SK-N-SH treated with all-trans-retinoic acid at 6 μM for 48 hours (cell line): ENCODE data around the gene C12orf75.
"Not testable (repeated sequence)": the region's sequence is repeated elsewhere in the genome, so short reads cannot be mapped to it uniquely, and the experiment has no call there.

ENCODE experiments used
- ATAC-seq: fragments of 200-7000 bp; cut with Tn5 transposase; 3 replicates; pipeline ENCODE4 v1.9.1; 2020; ENCODE audit warnings: mild to moderate bottlenecking, moderate library complexity
- ARNTL ChIP-seq: fragments of 450-650 bp; formaldehyde crosslinking; IDR thresholded peaks from 2 replicates; pipeline ENCODE4 v1.5.0; 2020; ENCODE audit warnings: low read depth, mild to moderate bottlenecking, moderate library complexity, borderline replicate concordance
- BACH2 ChIP-seq: fragments of 250-450 bp; sonication (Bioruptor Pico); IDR thresholded peaks from 2 replicates; pipeline ENCODE4 v1.9.0; 2021; ENCODE audit warnings: mild to moderate bottlenecking, borderline replicate concordance
- ESRRG ChIP-seq: fragments of 250-450 bp; sonication (Bioruptor Pico); IDR thresholded peaks from 2 replicates; pipeline ENCODE4 v1.6.1; 2021; ENCODE audit warnings: mild to moderate bottlenecking
- GLIS3 ChIP-seq: fragments of 250-450 bp; sonication (Bioruptor Pico); IDR thresholded peaks from 2 replicates; pipeline ENCODE4 v1.5.0; 2020; ENCODE audit warnings: mild to moderate bottlenecking, moderate library complexity
- ISL1 ChIP-seq: fragments of 250-450 bp; sonication (Bioruptor Pico); IDR thresholded peaks from 2 replicates; pipeline ENCODE4 v2.1.2; 2022; ENCODE audit warnings: mild to moderate bottlenecking, moderate library complexity
- OSR1 ChIP-seq: fragments of 250-450 bp; sonication (Bioruptor Pico); IDR thresholded peaks from 2 replicates; pipeline ENCODE4 v1.8.0; 2022; ENCODE audit warnings: moderate library complexity, mild to moderate bottlenecking, inconsistent platforms
- PPARA ChIP-seq: fragments of 250-450 bp; sonication (Bioruptor Pico); IDR thresholded peaks from 2 replicates; pipeline ENCODE4 v1.5.0; 2020; ENCODE audit warnings: mild to moderate bottlenecking, borderline replicate concordance
- RARB ChIP-seq: fragments of 250-450 bp; sonication (Bioruptor Pico); IDR thresholded peaks from 2 replicates; pipeline ENCODE4 v1.8.0; 2021; ENCODE audit warnings: mild to moderate bottlenecking, moderate library complexity
- TCF4 ChIP-seq: fragments of 250-450 bp; sonication (Bioruptor Pico); IDR thresholded peaks from 2 replicates; pipeline ENCODE4 v1.8.0; 2021; ENCODE audit warnings: mild to moderate bottlenecking, moderate library complexity, borderline replicate concordance
- ZC3H10 ChIP-seq: fragments of 250-450 bp; sonication (Bioruptor Pico); IDR thresholded peaks from 2 replicates; pipeline ENCODE4 v1.5.1; 2021; ENCODE audit warnings: mild to moderate bottlenecking, moderate library complexity
- ZNF565 ChIP-seq: fragments of 450-650 bp; formaldehyde crosslinking; conservative IDR thresholded peaks from 2 replicates; pipeline ENCODE4 v1.5.0; 2020; ENCODE audit warnings: low read depth, mild to moderate bottlenecking, moderate library complexity
- ZNF70 ChIP-seq: fragments of 450-650 bp; formaldehyde crosslinking; IDR thresholded peaks from 2 replicates; pipeline ENCODE4 v1.5.0; 2020; ENCODE audit warnings: mild to moderate bottlenecking, moderate library complexity
- ZNF8 ChIP-seq: fragments of 450-650 bp; formaldehyde crosslinking; IDR thresholded peaks from 2 replicates; pipeline ENCODE4 v1.5.0; 2020; ENCODE audit warnings: mild to moderate bottlenecking, moderate library complexity
- TF ChIP-seq, protein P1 (sequence below): fragments of 250-450 bp; sonication (Bioruptor Pico); IDR thresholded peaks from 2 replicates; pipeline ENCODE4 v1.5.1; 2020; ENCODE audit warnings: low read depth, mild to moderate bottlenecking, moderate library complexity
- TF ChIP-seq, protein P2 (sequence below): fragments of 250-450 bp; sonication (Bioruptor Pico); IDR thresholded peaks from 2 replicates; pipeline ENCODE4 v1.8.0; 2020; ENCODE audit warnings: mild to moderate bottlenecking, moderate library complexity, borderline replicate concordance
- TF ChIP-seq, protein P3 (sequence below): fragments of 250-450 bp; sonication (Bioruptor Pico); IDR thresholded peaks from 2 replicates; pipeline ENCODE4 v1.5.1; 2021; ENCODE audit warnings: mild to moderate bottlenecking, moderate library complexity
- TF ChIP-seq, protein P4 (sequence below): fragments of 250-450 bp; sonication (Bioruptor Pico); IDR thresholded peaks from 2 replicates; pipeline ENCODE4 v1.5.0; 2020; ENCODE audit warnings: mild to moderate bottlenecking, moderate library complexity
- TF ChIP-seq, protein P5 (sequence below): fragments of 250-450 bp; sonication (Bioruptor Pico); IDR thresholded peaks from 2 replicates; pipeline ENCODE4 v1.8.0; 2021; ENCODE audit warnings: low read depth, mild to moderate bottlenecking, moderate library complexity, borderline replicate concordance

The C12orf75 gene

DNA sequence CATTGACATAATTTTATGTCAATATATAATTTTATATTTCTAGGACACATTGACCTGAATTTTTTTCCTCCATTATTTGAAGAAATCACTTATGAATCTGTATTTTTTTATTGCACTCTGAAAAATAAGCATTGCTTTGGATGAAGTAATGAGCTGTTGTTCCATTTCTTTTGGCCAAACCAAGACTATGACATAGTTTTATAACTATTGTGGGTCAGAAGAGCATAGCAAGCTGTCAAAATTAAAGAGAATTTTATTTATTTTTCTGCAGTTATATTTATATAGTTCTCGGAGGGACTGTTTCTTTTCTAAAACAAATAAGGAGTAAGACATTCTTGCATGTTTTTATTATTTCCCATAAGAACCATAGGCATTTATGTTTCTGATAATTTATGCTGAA, 8.5 kb downstream of the C12orf75 start:
- no peak for TF ChIP-seq GLIS3
- TF ChIP-seq, protein P1, sequence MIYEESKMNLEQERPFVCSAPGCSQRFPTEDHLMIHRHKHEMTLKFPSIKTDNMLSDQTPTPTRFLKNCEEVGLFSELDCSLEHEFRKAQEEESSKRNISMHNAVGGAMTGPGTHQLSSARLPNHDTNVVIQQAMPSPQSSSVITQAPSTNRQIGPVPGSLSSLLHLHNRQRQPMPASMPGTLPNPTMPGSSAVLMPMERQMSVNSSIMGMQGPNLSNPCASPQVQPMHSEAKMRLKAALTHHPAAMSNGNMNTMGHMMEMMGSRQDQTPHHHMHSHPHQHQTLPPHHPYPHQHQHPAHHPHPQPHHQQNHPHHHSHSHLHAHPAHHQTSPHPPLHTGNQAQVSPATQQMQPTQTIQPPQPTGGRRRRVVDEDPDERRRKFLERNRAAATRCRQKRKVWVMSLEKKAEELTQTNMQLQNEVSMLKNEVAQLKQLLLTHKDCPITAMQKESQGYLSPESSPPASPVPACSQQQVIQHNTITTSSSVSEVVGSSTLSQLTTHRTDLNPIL (CRISPR knock-in tag), result no peak
- no peak for TF ChIP-seq PPARA (CRISPR knock-in tag)
- TF ChIP-seq ZNF70 (CRISPR knock-in tag), result no peak
- TF ChIP-seq, protein P2, sequence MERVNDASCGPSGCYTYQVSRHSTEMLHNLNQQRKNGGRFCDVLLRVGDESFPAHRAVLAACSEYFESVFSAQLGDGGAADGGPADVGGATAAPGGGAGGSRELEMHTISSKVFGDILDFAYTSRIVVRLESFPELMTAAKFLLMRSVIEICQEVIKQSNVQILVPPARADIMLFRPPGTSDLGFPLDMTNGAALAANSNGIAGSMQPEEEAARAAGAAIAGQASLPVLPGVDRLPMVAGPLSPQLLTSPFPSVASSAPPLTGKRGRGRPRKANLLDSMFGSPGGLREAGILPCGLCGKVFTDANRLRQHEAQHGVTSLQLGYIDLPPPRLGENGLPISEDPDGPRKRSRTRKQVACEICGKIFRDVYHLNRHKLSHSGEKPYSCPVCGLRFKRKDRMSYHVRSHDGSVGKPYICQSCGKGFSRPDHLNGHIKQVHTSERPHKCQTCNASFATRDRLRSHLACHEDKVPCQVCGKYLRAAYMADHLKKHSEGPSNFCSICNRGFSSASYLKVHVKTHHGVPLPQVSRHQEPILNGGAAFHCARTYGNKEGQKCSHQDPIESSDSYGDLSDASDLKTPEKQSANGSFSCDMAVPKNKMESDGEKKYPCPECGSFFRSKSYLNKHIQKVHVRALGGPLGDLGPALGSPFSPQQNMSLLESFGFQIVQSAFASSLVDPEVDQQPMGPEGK (CRISPR knock-in tag), result no peak
- TF ChIP-seq, protein P3, sequence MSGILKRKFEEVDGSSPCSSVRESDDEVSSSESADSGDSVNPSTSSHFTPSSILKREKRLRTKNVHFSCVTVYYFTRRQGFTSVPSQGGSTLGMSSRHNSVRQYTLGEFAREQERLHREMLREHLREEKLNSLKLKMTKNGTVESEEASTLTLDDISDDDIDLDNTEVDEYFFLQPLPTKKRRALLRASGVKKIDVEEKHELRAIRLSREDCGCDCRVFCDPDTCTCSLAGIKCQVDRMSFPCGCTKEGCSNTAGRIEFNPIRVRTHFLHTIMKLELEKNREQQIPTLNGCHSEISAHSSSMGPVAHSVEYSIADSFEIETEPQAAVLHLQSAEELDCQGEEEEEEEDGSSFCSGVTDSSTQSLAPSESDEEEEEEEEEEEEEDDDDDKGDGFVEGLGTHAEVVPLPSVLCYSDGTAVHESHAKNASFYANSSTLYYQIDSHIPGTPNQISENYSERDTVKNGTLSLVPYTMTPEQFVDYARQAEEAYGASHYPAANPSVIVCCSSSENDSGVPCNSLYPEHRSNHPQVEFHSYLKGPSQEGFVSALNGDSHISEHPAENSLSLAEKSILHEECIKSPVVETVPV, result no peak
- no peak for TF ChIP-seq OSR1 (CRISPR knock-in tag)
- no peak for TF ChIP-seq ESRRG (CRISPR knock-in tag)
- TF ChIP-seq, protein P4, sequence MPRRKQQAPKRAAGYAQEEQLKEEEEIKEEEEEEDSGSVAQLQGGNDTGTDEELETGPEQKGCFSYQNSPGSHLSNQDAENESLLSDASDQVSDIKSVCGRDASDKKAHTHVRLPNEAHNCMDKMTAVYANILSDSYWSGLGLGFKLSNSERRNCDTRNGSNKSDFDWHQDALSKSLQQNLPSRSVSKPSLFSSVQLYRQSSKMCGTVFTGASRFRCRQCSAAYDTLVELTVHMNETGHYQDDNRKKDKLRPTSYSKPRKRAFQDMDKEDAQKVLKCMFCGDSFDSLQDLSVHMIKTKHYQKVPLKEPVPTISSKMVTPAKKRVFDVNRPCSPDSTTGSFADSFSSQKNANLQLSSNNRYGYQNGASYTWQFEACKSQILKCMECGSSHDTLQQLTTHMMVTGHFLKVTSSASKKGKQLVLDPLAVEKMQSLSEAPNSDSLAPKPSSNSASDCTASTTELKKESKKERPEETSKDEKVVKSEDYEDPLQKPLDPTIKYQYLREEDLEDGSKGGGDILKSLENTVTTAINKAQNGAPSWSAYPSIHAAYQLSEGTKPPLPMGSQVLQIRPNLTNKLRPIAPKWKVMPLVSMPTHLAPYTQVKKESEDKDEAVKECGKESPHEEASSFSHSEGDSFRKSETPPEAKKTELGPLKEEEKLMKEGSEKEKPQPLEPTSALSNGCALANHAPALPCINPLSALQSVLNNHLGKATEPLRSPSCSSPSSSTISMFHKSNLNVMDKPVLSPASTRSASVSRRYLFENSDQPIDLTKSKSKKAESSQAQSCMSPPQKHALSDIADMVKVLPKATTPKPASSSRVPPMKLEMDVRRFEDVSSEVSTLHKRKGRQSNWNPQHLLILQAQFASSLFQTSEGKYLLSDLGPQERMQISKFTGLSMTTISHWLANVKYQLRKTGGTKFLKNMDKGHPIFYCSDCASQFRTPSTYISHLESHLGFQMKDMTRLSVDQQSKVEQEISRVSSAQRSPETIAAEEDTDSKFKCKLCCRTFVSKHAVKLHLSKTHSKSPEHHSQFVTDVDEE (CRISPR knock-in tag), result no peak
- TF ChIP-seq, protein P5, sequence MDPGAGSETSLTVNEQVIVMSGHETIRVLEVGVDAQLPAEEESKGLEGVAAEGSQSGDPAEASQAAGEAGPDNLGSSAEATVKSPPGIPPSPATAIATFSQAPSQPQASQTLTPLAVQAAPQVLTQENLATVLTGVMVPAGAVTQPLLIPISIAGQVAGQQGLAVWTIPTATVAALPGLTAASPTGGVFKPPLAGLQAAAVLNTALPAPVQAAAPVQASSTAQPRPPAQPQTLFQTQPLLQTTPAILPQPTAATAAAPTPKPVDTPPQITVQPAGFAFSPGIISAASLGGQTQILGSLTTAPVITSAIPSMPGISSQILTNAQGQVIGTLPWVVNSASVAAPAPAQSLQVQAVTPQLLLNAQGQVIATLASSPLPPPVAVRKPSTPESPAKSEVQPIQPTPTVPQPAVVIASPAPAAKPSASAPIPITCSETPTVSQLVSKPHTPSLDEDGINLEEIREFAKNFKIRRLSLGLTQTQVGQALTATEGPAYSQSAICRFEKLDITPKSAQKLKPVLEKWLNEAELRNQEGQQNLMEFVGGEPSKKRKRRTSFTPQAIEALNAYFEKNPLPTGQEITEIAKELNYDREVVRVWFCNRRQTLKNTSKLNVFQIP (CRISPR knock-in tag), result no peak
- no peak for TF ChIP-seq ZC3H10
- TF ChIP-seq, all 23 proteins: peak for 0
- no peak for ATAC-seq

DNA sequence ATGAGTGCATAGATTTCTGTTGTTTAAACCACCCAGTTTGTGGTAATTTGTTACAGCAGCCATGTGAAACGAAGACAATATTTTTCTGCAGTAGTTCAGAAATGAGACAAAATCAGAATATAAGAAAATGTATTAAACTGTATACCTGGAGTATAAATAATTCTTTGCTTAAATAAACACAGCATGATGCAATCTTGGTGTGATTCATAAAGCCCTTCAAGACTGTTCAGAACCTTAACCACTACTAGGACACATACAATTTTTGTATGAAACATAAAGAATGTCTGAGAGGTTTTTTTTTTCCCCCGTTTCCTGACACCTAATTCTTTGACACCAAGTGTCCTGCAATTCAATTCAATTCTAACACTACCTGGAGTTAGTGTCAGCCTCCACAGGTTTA, 10.5 kb downstream of the C12orf75 start:
- no peak for TF ChIP-seq BACH2 (CRISPR knock-in tag)
- TF ChIP-seq, protein P2 (CRISPR knock-in tag), result no peak
- no peak for TF ChIP-seq RARB
- TF ChIP-seq OSR1 (CRISPR knock-in tag), result no peak
- TF ChIP-seq, protein P1 (CRISPR knock-in tag), result no peak
- TF ChIP-seq ZNF565, result no peak
- no peak for TF ChIP-seq ARNTL (CRISPR knock-in tag)
- TF ChIP-seq ZNF8 (CRISPR knock-in tag), result no peak
- no peak for TF ChIP-seq TCF4 (CRISPR knock-in tag)
- TF ChIP-seq, protein P4 (CRISPR knock-in tag), result no peak
- TF ChIP-seq GLIS3, result no peak
- TF ChIP-seq ISL1 (CRISPR knock-in tag), result no peak
- TF ChIP-seq ESRRG (CRISPR knock-in tag), result no peak
- no peak for TF ChIP-seq PPARA (CRISPR knock-in tag)
- ATAC-seq, result no peak

DNA sequence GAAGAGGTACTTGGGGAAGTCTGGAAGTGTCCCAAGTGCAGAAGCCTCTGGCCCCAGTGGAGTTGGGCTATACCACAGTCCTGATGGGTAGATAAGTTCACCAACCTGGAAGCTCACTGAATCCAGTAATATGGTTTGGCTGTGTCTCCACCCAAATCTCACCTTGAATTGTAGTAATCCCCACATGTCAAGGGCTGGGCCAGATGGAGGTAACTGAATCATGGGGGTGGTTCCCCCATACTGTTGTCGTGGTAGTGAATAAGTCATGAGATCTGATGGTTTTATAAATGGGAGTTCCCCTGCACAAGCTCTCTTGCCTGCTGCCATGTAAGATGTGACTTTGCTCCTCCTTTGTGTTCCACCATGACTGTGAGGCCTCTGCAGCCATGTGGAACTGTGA, 11.1 kb downstream of the C12orf75 start:
- not testable (repeated sequence) for ATAC-seq
